Fibroblast of lung (primary cell): ENCODE data around the gene ZNF185. TPM values are rescaled to one million over a fixed set of nuclear protein-coding genes. Genes with fewer than 3 reads are reported as not detected.

Source experiments
- DNase-seq, 2 donors: peaks; one replicate each; pipeline versions ENCODE4 v3.0.0 to v3.0.0-alpha.2; 2010; ENCODE audit warnings: low read depth in 2 of 2
- H2AFZ ChIP-seq: 2 replicates; pipeline ENCODE4 v1.5.1; 2012; ENCODE audit warnings: low read length, control low read depth, inconsistent platforms
- H3K27ac ChIP-seq: 2 replicates; pipeline ENCODE4 v1.5.1; 2011; ENCODE audit warnings: low read length, control low read depth; ENCODE audit not compliant: insufficient read depth
- H3K27me3 ChIP-seq: 2 replicates; pipeline ENCODE4 v1.5.1; 2011; ENCODE audit warnings: mild to moderate bottlenecking, low read length; ENCODE audit not compliant: control insufficient read depth, insufficient read depth
- H3K36me3 ChIP-seq: 2 replicates; pipeline ENCODE4 v1.5.1; 2011; ENCODE audit warnings: low read length; ENCODE audit not compliant: control insufficient read depth, insufficient read depth
- H3K4me1 ChIP-seq: 2 replicates; pipeline ENCODE4 v1.5.1; 2011; ENCODE audit warnings: low read length; ENCODE audit not compliant: control insufficient read depth, insufficient read depth; ENCODE audit errors: extremely low read depth
- H3K4me2 ChIP-seq: 2 replicates; pipeline ENCODE4 v1.5.1; 2011; ENCODE audit warnings: low read length, control low read depth; ENCODE audit not compliant: insufficient read depth; ENCODE audit errors: extremely low read depth
- H3K4me3 ChIP-seq, 4 experiments: fragments of 200-600 bp in 1 of 4; sonication (generic) in 1 of 4; replicated peaks in 1 of 4; 2 replicates each; pipeline ENCODE4 v1.5.1; 2011 to 2016; ENCODE audit warnings: low read length in 4 of 4, low read depth in 3 of 4, mild to moderate bottlenecking in 3 of 4, control low read depth in 2 of 4, inconsistent platforms in 1 of 4, mixed read lengths in 1 of 4; ENCODE audit not compliant: insufficient read depth in 1 of 4; ENCODE audit errors: control extremely low read depth in 1 of 4
- H3K79me2 ChIP-seq: 2 replicates; pipeline ENCODE4 v1.5.1; 2012; ENCODE audit warnings: mild to moderate bottlenecking, low read length, inconsistent platforms; ENCODE audit not compliant: control insufficient read depth, insufficient read depth
- H3K9ac ChIP-seq: 2 replicates; pipeline ENCODE4 v1.5.1; 2011; ENCODE audit warnings: mild to moderate bottlenecking, low read length, control low read depth; ENCODE audit not compliant: insufficient read depth
- H3K9me3 ChIP-seq: 2 replicates; pipeline ENCODE4 v1.5.1; 2012; ENCODE audit warnings: low read depth, low read length; ENCODE audit not compliant: control insufficient read depth, insufficient read depth
- H4K20me1 ChIP-seq: 2 replicates; pipeline ENCODE4 v1.5.1; 2011; ENCODE audit warnings: low read length; ENCODE audit not compliant: control insufficient read depth, insufficient read depth; ENCODE audit errors: extremely low read depth
- CTCF ChIP-seq, 2 donors: IDR thresholded peaks in 1 of 2; conservative IDR thresholded peaks in 1 of 2; 1 replicate in 1 of 2; 2 replicates in 1 of 2; pipeline ENCODE4 v1.5.1; 2011 to 2012; ENCODE audit warnings: low read length in 2 of 2, control low read depth in 1 of 2, inconsistent platforms in 1 of 2, low read depth in 1 of 2, mild to moderate bottlenecking in 1 of 2
- EZH2 ChIP-seq: IDR thresholded peaks from 2 replicates; pipeline ENCODE4 v1.5.1; 2012; ENCODE audit warnings: low read length, control low read depth, mild to moderate bottlenecking; ENCODE audit errors: missing control alignments
- polyA plus RNA-seq, 2 donors: library from polyadenylated mRNA; depleted of rRNA in 1 of 2; stranded (reverse) in 1 of 2; unstranded in 1 of 2; fragments of >200 nt; gene quantifications; 2 replicates each; pipeline ENCODE4 v1.2.1, GENCODE V29; 2011 to 2012; ENCODE audit warnings: missing spikeins in 1 of 2
- total RNA-seq: library from RNA; depleted of rRNA; stranded (reverse); fragments of >200 nt; gene quantifications from 2 replicates; pipeline ENCODE4 v1.2.1, GENCODE V29; 2014

The ZNF185 gene
- total and polyA plus RNA-seq, 2 donors (not counting 1 experiment from before 2014, with no cell fraction given), result 0.66 to 4.2 TPM

GRCh38 chrX:152930516-152930915 lies 32.6 kb downstream of the ZNF185 start:
- H3K27ac ChIP-seq, result no peak overlapping the region

GRCh38 chrX:152932144-152932543 lies 34.3 kb downstream of the ZNF185 start:
- Histone ChIP-seq H3K36me3 (no peaks in the 10 kb centered on the region), H3K4me3 (no peak overlapping the region), H3K27ac (no peak overlapping the region), H3K79me2 (no peaks in the 10 kb centered on the region), H4K20me1 (no peaks in the 10 kb centered on the region), H3K4me2 (no peak overlapping the region), H3K27me3 (no peaks in the 10 kb centered on the region), H3K9me3 (no peaks in the 10 kb centered on the region), H3K4me1 (no peaks in the 10 kb centered on the region), H2AFZ (no peak overlapping the region), H3K9ac (no peak overlapping the region)
- TF ChIP-seq CTCF (conservative IDR thresholded peaks at IDR 0.05 in 1 of 2, IDR thresholded peaks at IDR 0.05 in 1 of 2; ENCODE audit: low read depth in 1 of 2, low read length in 2 of 2) (no peak), EZH2 (no peak)
- DNase-seq, result no peak

More at GRCh38 chrX:152930516-152930915, 32.6 kb downstream of the ZNF185 start:
- H3K4me2 ChIP-seq, result no peak overlapping the region
- H2AFZ ChIP-seq, result no peak overlapping the region
- H3K4me3 ChIP-seq, result no peak overlapping the region
- no peaks in the 10 kb centered on the region for H3K36me3 ChIP-seq
- H3K9me3 ChIP-seq, result no peaks in the 10 kb centered on the region
- TF ChIP-seq EZH2, result no peak
- no peak for TF ChIP-seq CTCF (conservative IDR thresholded peaks at IDR 0.05 in 1 of 2, IDR thresholded peaks at IDR 0.05 in 1 of 2; ENCODE audit: low read depth in 1 of 2, low read length in 2 of 2)
- DNase-seq, result no peak
- H3K4me1 ChIP-seq, result no peaks in the 10 kb centered on the region
- no peak overlapping the region for H3K9ac ChIP-seq
- H3K27me3 ChIP-seq, result no peaks in the 10 kb centered on the region
- H3K79me2 ChIP-seq, result no peaks in the 10 kb centered on the region
- no peaks in the 10 kb centered on the region for H4K20me1 ChIP-seq

GRCh38 chrX:152932598-152933175 lies 34.8 kb downstream of the ZNF185 start:
- no peak overlapping the region for H3K9ac ChIP-seq
- no peaks in the 10 kb centered on the region for H3K27me3 ChIP-seq
- no peak overlapping the region for H2AFZ ChIP-seq
- H3K4me1 ChIP-seq, result no peaks in the 10 kb centered on the region
- H3K36me3 ChIP-seq, result no peaks in the 10 kb centered on the region
- H4K20me1 ChIP-seq, result no peaks in the 10 kb centered on the region
- DNase-seq, result no peak
- H3K9me3 ChIP-seq, result no peaks in the 10 kb centered on the region
- no peak overlapping the region for H3K27ac ChIP-seq
- H3K4me3 ChIP-seq, result no peak overlapping the region
- H3K4me2 ChIP-seq, result no peak overlapping the region
- TF ChIP-seq CTCF (conservative IDR thresholded peaks at IDR 0.05 in 1 of 2, IDR thresholded peaks at IDR 0.05 in 1 of 2; ENCODE audit: low read depth in 1 of 2, low read length in 2 of 2) (no peak), EZH2 (no peak)
- no peaks in the 10 kb centered on the region for H3K79me2 ChIP-seq
